H54 (cell line): ENCODE measurements around the gene HDGFL2.

Experiments
- DNase-seq: peaks from one replicate; pipeline ENCODE4 v3.0.0; 2011; ENCODE audit warnings: low spot score, mixed read lengths; ENCODE audit not compliant: insufficient read length
- FAIRE-seq: peaks from 3 replicates; lab custom pipeline; 2011; peaks lifted over from hg19 to GRCh38; lab: Jason Lieb, UNC
- POLR2A ChIP-seq: IDR thresholded peaks from 2 replicates; pipeline ENCODE4 v1.6.1; 2011; ENCODE audit warnings: low read depth, mild to moderate bottlenecking, low read length

The HDGFL2 gene

GRCh38 chr19:4439243-4439642 is 32.9 kb upstream of the HDGFL2 start:
- DNase-seq = no peak
- no peak for FAIRE-seq
- no peak for TF ChIP-seq POLR2A

- DNase-seq (no peak), FAIRE-seq (no peak)
- no peak for TF ChIP-seq POLR2A
Observed at GRCh38 chr19:4441994-4442818, 29.9 kb upstream of the HDGFL2 start.

- FAIRE-seq (no peak), DNase-seq (no peak)
- TF ChIP-seq POLR2A = no peak
Observed at GRCh38 chr19:4442819-4443146, 29.3 kb upstream of the HDGFL2 start.

GRCh38 chr19:4443188-4443587 is 28.9 kb upstream of the HDGFL2 start:
- FAIRE-seq (no peak), DNase-seq (no peak)
- TF ChIP-seq POLR2A = no peak

- no peak for TF ChIP-seq POLR2A
- FAIRE-seq (no peak), DNase-seq (no peak)
Observed at GRCh38 chr19:4443966-4444764, 27.9 kb upstream of the HDGFL2 start.

GRCh38 chr19:4444765-4445741 is 27.0 kb upstream of the HDGFL2 start:
- no peak for FAIRE-seq
- TF ChIP-seq POLR2A = no peak
- no peak for DNase-seq

- DNase-seq (no peak), FAIRE-seq (no peak)
- no peak for TF ChIP-seq POLR2A
Observed at GRCh38 chr19:4445963-4446703, 26.0 kb upstream of the HDGFL2 start.

GRCh38 chr19:4446704-4447200 is 25.3 kb upstream of the HDGFL2 start:
- FAIRE-seq (no peak), DNase-seq (no peak)
- no peak for TF ChIP-seq POLR2A

- DNase-seq = no peak
- no peak for TF ChIP-seq POLR2A
- FAIRE-seq = no peak
Observed at GRCh38 chr19:4447327-4448146, 24.6 kb upstream of the HDGFL2 start.

- no peak for TF ChIP-seq POLR2A
Observed at GRCh38 chr19:4448147-4448985, 23.7 kb upstream of the HDGFL2 start.

GRCh38 chr19:4449022-4449638 is 23.0 kb upstream of the HDGFL2 start:
- TF ChIP-seq POLR2A = no peak
- no peak for DNase-seq
- FAIRE-seq = no peak

More at GRCh38 chr19:4448147-4448985, 23.7 kb upstream of the HDGFL2 start:
- FAIRE-seq = no peak
- no peak for DNase-seq
